GM11168 (cell line): ENCODE measurements around the gene BRD7.
"Not testable (repeated sequence)": the region's sequence is repeated elsewhere in the genome, so short reads cannot be mapped to it uniquely, and the experiment has no call there.

Experiments
- in situ Hi-C: fragments of 300-500 bp; cut with MboI; formaldehyde crosslinking; loops from one replicate; pipeline ENCODE4 v1.12.0; 2022; ENCODE audit warnings: low sequenced_read_pairs; ENCODE audit not compliant: unreplicated experiment

BRD7 gene

DNA sequence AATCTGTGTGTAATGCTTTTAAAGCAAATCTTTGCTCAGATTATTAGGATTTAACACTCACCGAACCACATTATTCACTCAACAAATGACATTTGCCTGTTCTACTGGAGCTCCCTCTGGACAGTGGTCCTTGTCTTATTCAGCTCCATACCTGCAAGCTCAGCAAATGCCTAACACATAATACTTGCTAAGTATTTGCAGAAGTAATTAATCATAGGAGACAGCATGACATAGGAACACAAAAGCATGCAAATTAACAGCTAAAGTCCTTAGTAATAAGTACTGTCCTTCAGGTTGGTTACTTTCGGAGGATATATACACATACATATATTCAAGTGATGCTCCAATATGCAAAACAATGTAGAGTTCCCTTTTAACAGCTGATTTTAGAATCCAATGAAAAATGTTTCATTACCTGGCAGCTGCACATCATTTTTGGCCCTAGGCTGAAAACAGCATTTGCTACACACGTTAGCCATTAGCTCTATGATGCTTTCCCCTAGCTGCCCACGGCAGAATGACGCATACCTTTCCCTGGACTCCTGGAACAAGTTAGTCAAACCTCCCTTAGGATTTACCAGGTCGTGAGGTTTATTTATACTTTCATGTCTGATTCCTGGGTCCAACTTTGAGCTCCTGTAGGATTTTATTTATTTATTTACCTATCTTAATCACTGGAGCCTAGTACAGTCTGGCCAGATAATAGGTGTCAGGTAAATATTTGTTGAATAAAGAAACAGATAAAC, 8.6 kb downstream of the BRD7 start:
- in situ Hi-C loops, result no loop called here

DNA sequence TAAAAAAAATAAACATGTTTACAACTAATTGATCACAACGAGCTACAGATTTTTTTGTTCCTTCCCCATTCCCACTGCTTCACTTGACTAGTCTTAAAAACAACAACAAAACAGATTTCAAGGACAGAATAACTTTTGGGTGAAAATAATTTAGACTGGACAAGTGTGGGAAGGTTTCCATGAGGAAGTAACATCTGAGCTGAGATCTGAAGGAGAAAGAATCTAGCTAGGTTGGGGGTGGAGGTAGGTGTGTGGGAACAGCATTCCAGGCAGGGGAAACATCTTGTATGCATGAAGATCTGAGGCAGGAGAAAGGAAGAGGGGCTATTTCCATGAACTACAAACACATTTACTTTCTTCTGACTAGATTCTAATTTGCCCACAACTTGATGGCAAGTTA, 9.2 kb downstream of the BRD7 start:
- in situ Hi-C loops, result loop anchor here (10.0 kb wide), 1 partner anchor 125 kb away; no protein-coding TSS in a partner anchor

DNA sequence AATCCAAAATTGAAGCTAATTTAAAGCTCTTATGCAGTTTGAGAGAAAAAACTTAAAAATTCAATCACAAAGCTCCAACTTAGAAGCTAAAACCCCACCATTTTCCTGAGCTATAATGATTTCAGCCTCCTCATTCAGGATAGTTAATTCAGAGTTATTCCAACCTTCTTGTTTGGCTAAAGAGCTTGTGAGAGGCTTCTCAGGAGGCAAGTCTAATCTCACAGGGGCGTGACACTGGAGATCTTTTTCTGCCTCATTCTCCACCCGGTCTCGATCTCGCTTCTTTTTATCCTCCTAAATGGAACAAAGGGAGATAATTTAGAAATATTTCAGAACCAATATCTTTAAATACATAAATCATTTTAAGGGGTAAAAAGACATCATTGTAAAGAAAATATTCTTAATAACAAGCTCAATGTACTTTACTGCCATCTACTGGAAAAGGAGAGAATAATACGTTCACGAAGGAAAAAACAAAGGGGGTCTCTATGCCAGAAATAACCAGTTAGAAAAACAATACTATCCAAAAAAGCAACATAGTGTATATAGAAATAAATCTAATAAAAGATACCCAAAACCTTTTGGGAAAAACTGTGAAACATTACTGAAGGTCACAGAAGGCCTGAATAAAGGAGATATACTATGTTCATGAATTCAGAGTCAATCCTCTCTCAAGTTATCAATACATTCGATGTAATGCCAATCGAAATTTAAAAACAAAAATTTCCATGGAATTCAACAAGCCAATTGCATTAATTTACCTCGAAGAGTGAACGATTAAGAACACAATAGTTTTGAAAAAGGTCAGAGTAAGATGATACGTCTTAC, 13.9 kb downstream of the BRD7 start:
- in situ Hi-C loops, result loop anchor here (10.0 kb wide), 1 partner anchor 120 kb away; no protein-coding TSS in a partner anchor

- in situ Hi-C loops, result loop anchor here (10.0 kb wide), 1 partner anchor 119 kb away; no protein-coding TSS in a partner anchor
Measured at GRCh38 chr16:50354082-50354481, 14.7 kb downstream of the BRD7 start.

- in situ Hi-C loops, result loop anchor here (10.0 kb wide), 1 partner anchor 117 kb away; no protein-coding TSS in a partner anchor
Measured at GRCh38 chr16:50351952-50352351, 16.8 kb downstream of the BRD7 start.

DNA sequence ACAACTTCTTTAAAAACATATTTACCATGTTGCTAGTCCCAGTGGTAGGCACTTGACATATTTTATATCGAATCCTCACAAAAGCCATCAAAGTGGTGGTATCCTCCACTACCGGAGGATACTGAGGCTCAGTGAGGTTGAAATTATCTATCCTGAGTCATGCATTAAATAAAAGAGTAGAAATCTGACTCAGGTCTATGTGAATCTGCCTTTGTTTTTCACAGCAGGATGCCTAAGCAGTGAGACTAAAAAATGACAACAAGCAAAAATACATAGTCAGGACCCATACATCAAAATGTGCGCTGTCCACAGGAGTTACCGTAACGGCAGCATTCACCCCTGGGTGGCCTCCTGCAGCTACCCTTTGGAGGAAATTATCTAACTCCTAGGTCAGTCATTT, 17.7 kb downstream of the BRD7 start:
- in situ Hi-C loops, result loop anchor here (10.0 kb wide), 1 partner anchor 116 kb away; no protein-coding TSS in a partner anchor

- in situ Hi-C loops, result not testable (repeated sequence)
Measured at GRCh38 chr16:50345210-50345609, 23.6 kb downstream of the BRD7 start.

DNA sequence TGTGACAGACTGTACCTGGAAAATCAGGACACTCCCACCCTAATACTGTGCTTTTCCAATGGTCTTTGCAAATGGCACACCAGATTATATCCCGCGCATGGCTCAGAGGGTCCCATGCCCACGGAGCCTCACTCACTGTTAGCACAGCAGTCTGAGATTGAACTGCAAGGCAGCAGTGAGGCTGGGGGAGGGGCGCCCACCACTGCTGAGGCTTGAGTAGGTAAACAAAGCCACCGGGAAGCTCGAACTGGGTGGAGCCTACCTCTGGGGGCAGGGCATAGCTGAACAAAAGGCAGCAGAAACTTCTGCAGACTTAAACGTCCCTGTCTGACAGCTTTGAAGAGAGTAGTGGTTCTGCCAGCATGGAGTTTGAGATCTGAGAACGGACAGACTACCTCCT, 25.2 kb downstream of the BRD7 start:
- in situ Hi-C loops, result not testable (repeated sequence)

DNA sequence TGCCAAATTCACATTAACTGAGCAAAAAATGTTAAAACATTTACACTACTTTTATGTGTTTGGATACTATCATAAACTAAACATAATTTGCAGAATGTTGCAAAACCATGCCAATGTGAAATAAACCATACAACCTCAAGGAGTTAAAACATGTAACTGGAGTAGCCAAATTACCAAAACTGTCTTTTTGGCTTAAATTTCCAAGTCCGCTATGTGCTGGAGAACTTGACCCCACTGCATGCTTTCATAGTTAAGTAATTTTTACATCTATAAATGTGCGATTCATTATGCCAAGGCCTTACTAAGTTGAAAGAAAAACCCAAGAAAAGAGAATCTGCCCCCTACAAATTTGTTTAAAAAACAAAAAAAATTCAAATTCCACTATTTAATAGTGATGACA, 28.2 kb downstream of the BRD7 start:
- in situ Hi-C loops, result no loop called here

- in situ Hi-C loops, result no loop called here
Measured at GRCh38 chr16:50338371-50339231, 30.2 kb downstream of the BRD7 start.

GRCh38 chr16:50336884-50337283, 31.9 kb downstream of the BRD7 start:
- in situ Hi-C loops, result no loop called here

GRCh38 chr16:50335196-50335958, 33.4 kb downstream of the BRD7 start:
- in situ Hi-C loops, result no loop called here

GRCh38 chr16:50334106-50334975, 34.4 kb downstream of the BRD7 start:
- in situ Hi-C loops, result no loop called here

DNA sequence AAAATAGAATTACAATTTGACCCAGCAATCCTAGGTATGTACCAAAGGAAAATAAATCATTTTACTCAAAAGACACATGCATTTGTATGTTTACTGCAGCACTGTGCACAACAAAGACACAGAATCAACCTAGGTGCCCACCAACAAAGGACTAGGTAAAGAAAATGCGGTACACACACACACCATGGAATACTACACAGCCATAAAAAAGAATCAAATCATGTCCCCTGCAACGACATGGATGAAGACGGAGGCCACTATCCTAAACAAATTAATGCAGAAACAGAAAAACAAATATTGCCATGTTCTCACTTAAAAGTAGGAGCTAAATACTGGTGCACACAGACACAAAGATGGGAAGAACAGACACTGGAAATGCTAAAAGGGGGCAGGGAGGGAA, 36.2 kb downstream of the BRD7 start:
- in situ Hi-C loops, result no loop called here

DNA sequence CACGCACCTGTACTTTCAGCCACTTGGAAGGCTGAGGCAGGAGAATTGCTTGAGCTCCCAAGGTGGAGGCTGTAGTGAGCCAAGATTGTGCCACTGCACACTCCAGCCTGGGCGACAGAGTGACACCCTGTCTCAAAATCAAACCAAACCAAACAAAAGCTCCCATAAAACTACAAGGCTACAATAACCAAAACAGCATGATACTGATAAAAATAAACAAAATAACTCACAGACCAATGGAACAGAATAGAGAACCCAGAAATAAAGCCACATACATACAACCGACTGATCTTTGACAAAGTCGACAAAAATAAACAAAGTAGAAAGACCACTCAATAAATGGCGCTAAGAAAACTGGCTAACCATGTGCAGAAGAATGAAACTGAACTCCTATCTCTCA, 37.2 kb downstream of the BRD7 start:
- in situ Hi-C loops, result no loop called here

DNA sequence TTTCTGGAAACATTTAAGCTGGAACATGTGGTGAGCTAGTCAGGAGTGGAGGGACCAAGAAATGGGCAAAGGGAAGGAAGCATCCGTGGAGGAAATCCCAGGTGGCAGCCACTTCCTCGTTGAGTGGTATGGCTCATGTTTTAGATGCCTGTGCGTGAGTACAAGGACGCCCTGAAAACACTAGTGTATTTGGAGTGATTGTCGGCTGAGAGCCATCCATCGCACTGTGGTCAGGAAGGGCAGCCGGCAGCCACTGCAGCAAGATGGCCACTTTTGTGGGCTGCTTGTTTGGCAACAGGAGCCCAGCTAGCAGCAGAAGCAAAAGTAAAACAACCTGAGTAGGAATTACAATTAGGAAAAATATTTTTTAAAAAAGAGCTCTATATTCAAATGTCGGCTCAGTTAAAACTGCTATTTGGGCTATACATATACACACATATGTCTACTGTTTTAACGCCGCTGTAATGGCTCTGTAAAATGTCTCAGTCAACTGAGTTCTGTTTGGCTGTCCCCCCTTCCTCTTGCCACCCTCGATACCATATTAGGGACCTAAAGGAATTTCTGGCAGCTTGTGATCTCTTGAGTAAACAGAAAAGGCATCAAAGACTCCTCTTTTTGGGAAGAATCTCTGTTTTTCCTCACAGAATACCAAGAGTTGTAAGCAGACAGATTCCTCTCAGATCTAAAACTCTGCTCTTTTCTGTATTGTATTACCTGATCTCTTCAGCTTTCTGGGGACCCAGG, 39.2 kb downstream of the BRD7 start:
- in situ Hi-C loops, result no loop called here

GRCh38 chr16:50326835-50327465, 41.8 kb downstream of the BRD7 start:
- in situ Hi-C loops, result no loop called here

GRCh38 chr16:50326264-50326663, 42.5 kb downstream of the BRD7 start:
- in situ Hi-C loops, result no loop called here
